HepG2 (cell line): Measurements from ENCODE around the gene GRIFIN. TPM values are rescaled to one million over a fixed set of nuclear protein-coding genes. Genes with fewer than 3 reads are reported as not detected.

Experiments
- ARNT2 ChIP-seq: sonication (generic); formaldehyde crosslinking; IDR thresholded peaks from 2 replicates; pipeline ENCODE4 v1.8.0; 2022; ENCODE audit warnings: mild to moderate bottlenecking, low read depth, missing genetic modification reagents, moderate library complexity
- BCL3 ChIP-seq: sonication (generic); formaldehyde crosslinking; IDR thresholded peaks from 2 replicates; pipeline ENCODE4 v1.5.1; 2020; ENCODE audit warnings: mild to moderate bottlenecking, missing genetic modification reagents, moderate library complexity
- BHLHE40 ChIP-seq: IDR thresholded peaks from 2 replicates; pipeline ENCODE4 v1.6.1; 2011; ENCODE audit warnings: low read length, improper control_type of control experiment
- CEBPB ChIP-seq: IDR thresholded peaks from 2 replicates; pipeline ENCODE4 v1.6.1; 2011; ENCODE audit warnings: low read depth, low read length, improper control_type of control experiment, borderline replicate concordance
- EZH2 ChIP-seq: conservative IDR thresholded peaks from 2 replicates; pipeline ENCODE4 v1.6.1; 2012; ENCODE audit warnings: mild to moderate bottlenecking, low read depth, low read length, moderate library complexity
- FLYWCH1 ChIP-seq: sonication (generic); formaldehyde crosslinking; IDR thresholded peaks from 2 replicates; pipeline ENCODE4 v1.8.1; 2023; ENCODE audit warnings: mild to moderate bottlenecking, missing genetic modification reagents
- IKZF1 ChIP-seq: fragments of 450-650 bp; IDR thresholded peaks from 2 replicates; pipeline ENCODE4 v1.7.1; 2016
- KDM1A ChIP-seq: IDR thresholded peaks from 2 replicates; pipeline ENCODE4 v1.6.1; 2016; ENCODE audit warnings: missing compliant biosample characterization
- KDM4B ChIP-seq: sonication (generic); formaldehyde crosslinking; IDR thresholded peaks from 2 replicates; pipeline ENCODE4 v1.4.0; 2020; ENCODE audit warnings: missing genetic modification reagents
- MAZ ChIP-seq, 2 experiments: sonication (generic) in 1 of 2; formaldehyde crosslinking in 1 of 2; IDR thresholded peaks; 2 replicates each; pipeline versions ENCODE4 v1.5.0 to v1.6.1; 2012 to 2020; ENCODE audit warnings: low read depth in 2 of 2, mild to moderate bottlenecking in 2 of 2, borderline replicate concordance in 1 of 2, improper control_type of control experiment in 1 of 2, low read length in 1 of 2, missing genetic modification reagents in 1 of 2, moderate library complexity in 1 of 2
- MEF2D ChIP-seq: sonication (generic); formaldehyde crosslinking; IDR thresholded peaks from 2 replicates; pipeline ENCODE4 v1.5.1; 2020; ENCODE audit warnings: mild to moderate bottlenecking, missing genetic modification reagents
- MYPOP ChIP-seq: sonication (generic); formaldehyde crosslinking; IDR thresholded peaks from 2 replicates; pipeline ENCODE4 v1.8.1; 2023; ENCODE audit warnings: mild to moderate bottlenecking, moderate library complexity, missing genetic modification reagents
- NRL ChIP-seq: sonication (generic); formaldehyde crosslinking; IDR thresholded peaks from 2 replicates; pipeline ENCODE4 v1.5.0; 2020; ENCODE audit warnings: missing genetic modification reagents, mild to moderate bottlenecking, moderate library complexity, borderline replicate concordance
- PAXIP1 ChIP-seq: sonication (generic); formaldehyde crosslinking; conservative IDR thresholded peaks from 2 replicates; pipeline ENCODE4 v1.4.0; 2020; ENCODE audit warnings: mild to moderate bottlenecking, missing genetic modification reagents, moderate library complexity
- RAD51 ChIP-seq: fragments of 450-650 bp; IDR thresholded peaks from 2 replicates; pipeline ENCODE4 v1.6.1; 2016; ENCODE audit warnings: borderline replicate concordance
- RXRB ChIP-seq: IDR thresholded peaks from 2 replicates; pipeline ENCODE4 v1.6.1; 2016; ENCODE audit warnings: borderline replicate concordance, missing genetic modification reagents, missing compliant biosample characterization
- TAF15 ChIP-seq: fragments of 200-400 bp; formaldehyde crosslinking; IDR thresholded peaks from one replicate; pipeline ENCODE4 v1.6.1; 2018; ENCODE audit warnings: mild to moderate bottlenecking, low read depth, low read length; ENCODE audit not compliant: poor library complexity, severe bottlenecking
- TARDBP ChIP-seq: sonication (generic); formaldehyde crosslinking; IDR thresholded peaks from 2 replicates; pipeline ENCODE4 v1.8.0; 2022; ENCODE audit warnings: mild to moderate bottlenecking, missing genetic modification reagents
- U2AF2 ChIP-seq: fragments of 200-400 bp; formaldehyde crosslinking; IDR thresholded peaks from 2 replicates; pipeline ENCODE4 v1.6.1; 2017; ENCODE audit warnings: low read depth, mild to moderate bottlenecking, low read length
- ZFP90 ChIP-seq: sonication (generic); formaldehyde crosslinking; IDR thresholded peaks from 2 replicates; pipeline ENCODE4 v1.8.0; 2022; ENCODE audit warnings: missing genetic modification reagents, mild to moderate bottlenecking, inconsistent platforms, borderline replicate concordance
- ZNF317 ChIP-seq: sonication (generic); formaldehyde crosslinking; IDR thresholded peaks from 2 replicates; pipeline ENCODE4 v1.5.0; 2020; ENCODE audit warnings: mild to moderate bottlenecking, missing genetic modification reagents
- ZNF644 ChIP-seq: IDR thresholded peaks from 2 replicates; pipeline ENCODE4 v1.6.1; 2016; ENCODE audit warnings: low read depth
- ZNF782 ChIP-seq: sonication (generic); formaldehyde crosslinking; IDR thresholded peaks from 2 replicates; pipeline ENCODE4 v1.4.0; 2020; ENCODE audit warnings: missing genetic modification reagents, mild to moderate bottlenecking, borderline replicate concordance
- ZSCAN25 ChIP-seq: sonication (generic); formaldehyde crosslinking; IDR thresholded peaks from 2 replicates; pipeline ENCODE4 v1.8.0; 2022; ENCODE audit warnings: mild to moderate bottlenecking, missing genetic modification reagents
- polyA plus RNA-seq, 8 experiments: library from polyadenylated mRNA; depleted of rRNA in 3 of 8; stranded (reverse) in 7 of 8; unstranded in 1 of 8; fragments of >200 nt; fragmentation: Illumina TruSeq in 4 of 8; extraction: Trizol in 4 of 8; gene quantifications; 2 replicates each; pipeline versions ENCODE4 v1.2.1 to v1.2.3, GENCODE V29; 2011 to 2016; ENCODE audit warnings: low read depth in 4 of 8, missing spikeins in 1 of 8, mixed read lengths in 1 of 8; ENCODE audit not compliant: insufficient read depth in 1 of 8
- total RNA-seq, 5 experiments: library from RNA; depleted of rRNA; stranded (reverse); fragments of >200 nt; fragmentation: Illumina TruSeq; extraction: Trizol; gene quantifications; 2 replicates each; pipeline ENCODE4 v1.2.3, GENCODE V29; 2016; ENCODE audit warnings: low read depth in 1 of 5

Gene GRIFIN
- total and polyA plus RNA-seq, 2 of the 13 experiments (the other 11 are each of a cell fraction or from before 2014, with no cell fraction given), result not detected

- TF ChIP-seq EZH2, result no peak
- no peak for TF ChIP-seq RAD51
- TF ChIP-seq CEBPB, result no peak
- TF ChIP-seq U2AF2, result no peak
- TF ChIP-seq ZNF644 (CRISPR knock-in tag), result no peak
- no peak for TF ChIP-seq TAF15
- peak; percentile 71; the same call in 1 of the 2 replicates for TF ChIP-seq MEF2D (CRISPR knock-in tag)
- peak; percentile 18; the same call in 1 of the 2 replicates for TF ChIP-seq ZNF782 (CRISPR knock-in tag)
- no peak for TF ChIP-seq ZNF317 (CRISPR knock-in tag)
- TF ChIP-seq ZFP90 (CRISPR knock-in tag), result 0 out of 2 replicates have a peak, but pooled peaks have one; percentile 63
- TF ChIP-seq RXRB (CRISPR knock-in tag), result peak; percentile 20; the same call in 1 of the 2 replicates
- TF ChIP-seq ARNT2, result no peak
- peak; percentile 4; the same call in 1 of the 2 replicates for TF ChIP-seq ZSCAN25
- 0 out of 2 replicates have a peak, but pooled peaks have one; percentile 63 for TF ChIP-seq MYPOP
- no peak for TF ChIP-seq BHLHE40
- TF ChIP-seq MAZ (IDR thresholded peaks at IDR 0.05; ENCODE audit: borderline replicate concordance, low read depth, low read length), result no peak
- TF ChIP-seq MAZ (CRISPR knock-in tag; IDR thresholded peaks at IDR 0.05; ENCODE audit: low read depth), result peak; percentile 35; the same call in 1 of the 2 replicates
- no peak for TF ChIP-seq IKZF1
- TF ChIP-seq NRL (CRISPR knock-in tag), result no peak
- TF ChIP-seq BCL3 (CRISPR knock-in tag), result peak; percentile 66
- TF ChIP-seq PAXIP1 (CRISPR knock-in tag), result peak; percentile 39
- peak; percentile 67; the same call in 1 of the 2 replicates for TF ChIP-seq TARDBP (CRISPR knock-in tag)
- TF ChIP-seq FLYWCH1 (CRISPR knock-in tag), result no peak
- TF ChIP-seq KDM1A, result no peak
- 0 out of 2 replicates have a peak, but pooled peaks have one; percentile 15 for TF ChIP-seq KDM4B (CRISPR knock-in tag)
Observed at GRCh38 chr7:2451171-2452073, 24.8 kb downstream of the GRIFIN start (continued).
